SHP77 (cell line): ENCODE data around the gene CNOT4.
"Not testable (repeated sequence)": the region's sequence is repeated elsewhere in the genome, so short reads cannot be mapped to it uniquely, and the experiment has no call there.

ENCODE experiments used
- DNase-seq, 2 experiments: peaks; one replicate each; lab custom pipeline; 2025; lab: John Stamatoyannopoulos, UW

CNOT4 gene

DNA sequence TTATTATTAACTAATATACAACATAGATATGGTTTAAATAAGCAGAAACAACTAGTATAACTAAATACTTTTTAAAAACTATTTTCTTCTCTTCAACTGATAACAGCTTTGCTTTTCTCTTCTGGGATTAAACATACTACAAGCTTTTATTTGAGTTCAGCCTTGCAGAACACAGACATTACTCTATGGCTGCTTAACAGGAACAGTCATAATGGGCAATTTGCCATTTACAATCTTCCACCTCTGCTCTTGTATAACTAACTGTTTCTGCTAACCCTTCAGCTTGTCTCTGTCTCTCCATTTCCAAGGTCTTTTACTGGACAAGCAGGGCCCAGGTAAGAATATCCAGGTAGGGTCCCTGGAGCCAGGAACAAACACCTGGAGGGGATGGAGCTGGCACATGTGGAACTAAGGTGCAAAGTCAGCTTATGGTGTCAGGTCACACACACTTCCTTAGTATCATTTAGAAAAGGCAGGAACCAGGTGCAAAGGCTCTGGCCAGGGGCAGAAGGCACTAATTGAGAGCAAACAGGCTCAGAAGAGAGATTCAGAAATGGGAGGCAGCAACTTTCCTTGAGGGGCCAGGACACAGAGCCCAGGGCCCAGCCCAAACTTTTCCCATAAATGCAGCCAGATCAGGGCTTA lies 183.1 kb downstream of the CNOT4 start:
- peak in 1 of 2 experiments; percentile 14 for DNase-seq

- DNase-seq = no peak
Measured at GRCh38 chr7:135322571-135323340, 187.1 kb downstream of the CNOT4 start.

- DNase-seq = peak in 1 of 2 experiments; percentile 3
Measured at GRCh38 chr7:135321556-135321955, 188.3 kb downstream of the CNOT4 start.

DNA sequence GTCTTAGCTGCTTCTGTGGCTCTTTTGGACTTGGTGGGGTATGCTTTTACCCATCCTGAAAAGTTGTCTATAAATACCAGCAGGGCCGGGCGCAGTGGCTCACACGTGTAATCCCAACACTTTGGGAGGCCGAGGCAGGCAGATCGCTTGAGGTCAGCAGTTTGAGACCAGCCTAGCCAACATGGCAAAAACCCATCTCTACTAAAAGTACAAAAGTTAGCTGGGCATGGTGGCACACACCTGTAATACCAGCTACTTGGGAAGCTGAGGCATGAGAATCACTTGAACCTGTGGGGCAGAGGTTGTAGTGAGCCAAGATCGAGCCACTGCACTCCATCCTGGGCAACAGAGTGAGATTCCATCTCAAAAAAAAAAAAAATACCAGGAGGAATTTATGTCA lies 188.9 kb downstream of the CNOT4 start:
- DNase-seq = not testable (repeated sequence)

DNA sequence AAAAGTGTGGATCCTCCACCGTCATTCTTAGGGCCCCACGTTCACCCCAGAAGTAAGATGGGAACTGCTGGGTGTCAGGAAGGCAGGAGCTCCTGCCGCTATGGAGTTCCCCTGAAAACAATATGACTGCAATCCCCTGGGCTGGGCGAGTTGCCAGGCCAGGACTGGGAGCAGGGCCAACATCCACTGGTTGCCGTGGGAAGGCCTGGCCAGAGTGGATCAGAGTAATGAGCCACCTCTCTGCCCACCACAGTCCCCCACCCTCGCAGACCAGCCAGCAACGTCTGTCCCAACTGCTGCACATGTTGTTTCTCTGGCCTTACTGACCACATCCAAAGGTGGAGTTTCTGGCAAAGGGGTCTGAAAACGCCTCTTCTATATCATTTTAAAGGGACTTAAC lies 189.6 kb downstream of the CNOT4 start:
- DNase-seq = peak; percentile 68 to 78

- DNase-seq = no peak
Measured at GRCh38 chr7:135317676-135318325, 192.1 kb downstream of the CNOT4 start.

- no peak for DNase-seq
Measured at GRCh38 chr7:135316648-135317313, 193.1 kb downstream of the CNOT4 start.

- DNase-seq = no peak
Measured at GRCh38 chr7:135313971-135314370, 195.9 kb downstream of the CNOT4 start.
